H9 (cell line): ENCODE results near the gene PAOX. TPM values are rescaled to one million over a fixed set of nuclear protein-coding genes. Genes with fewer than 3 reads are reported as not detected.

ENCODE experiments used
- DNase-seq: peaks from one replicate; pipeline ENCODE4 v3.0.0-alpha.2; 2017
- H2AFZ ChIP-seq: one replicate; pipeline ENCODE4 v1.6.1; 2013; ENCODE audit warnings: mild to moderate bottlenecking, low read length, control low read depth, moderate library complexity
- H2AK5ac ChIP-seq: 2 replicates; pipeline ENCODE4 v1.6.1; 2013; ENCODE audit warnings: low read length, control low read depth, mixed read lengths; ENCODE audit not compliant: insufficient read length
- H2BK120ac ChIP-seq: one replicate; pipeline ENCODE4 v1.6.1; 2013; ENCODE audit warnings: low read depth, mild to moderate bottlenecking, low read length, control low read depth, inconsistent platforms; ENCODE audit not compliant: poor library complexity, severe bottlenecking
- H2BK12ac ChIP-seq: 2 replicates; pipeline ENCODE4 v1.6.1; 2013; ENCODE audit warnings: low read length, control low read depth, mixed read lengths, low read depth; ENCODE audit not compliant: insufficient read length
- H2BK15ac ChIP-seq: 2 replicates; pipeline ENCODE4 v1.6.1; 2013; ENCODE audit warnings: low read depth, low read length, control low read depth
- H2BK20ac ChIP-seq: one replicate; pipeline ENCODE4 v1.6.1; 2013; ENCODE audit warnings: low read depth, mild to moderate bottlenecking, low read length, control low read depth, inconsistent platforms; ENCODE audit not compliant: poor library complexity, severe bottlenecking
- H2BK5ac ChIP-seq: 2 replicates; pipeline ENCODE4 v1.6.1; 2013; ENCODE audit warnings: low read length, control low read depth, mixed read lengths; ENCODE audit not compliant: insufficient read length
- H3K14ac ChIP-seq: 2 replicates; pipeline ENCODE4 v1.6.1; 2013; ENCODE audit warnings: low read length, control low read depth; ENCODE audit not compliant: insufficient read depth
- H3K18ac ChIP-seq: 2 replicates; pipeline ENCODE4 v1.6.1; 2013; ENCODE audit warnings: low read depth, mild to moderate bottlenecking, mixed read lengths, low read length, control low read depth; ENCODE audit not compliant: insufficient read length
- H3K23ac ChIP-seq: 2 replicates; pipeline ENCODE4 v1.6.1; 2013; ENCODE audit warnings: low read length, control low read depth, mixed read lengths, low read depth; ENCODE audit not compliant: insufficient read length
- H3K23me2 ChIP-seq: 2 replicates; pipeline ENCODE4 v1.6.1; 2013; ENCODE audit warnings: low read depth, mild to moderate bottlenecking, mixed read lengths, low read length, control low read depth; ENCODE audit not compliant: insufficient read length, poor library complexity, severe bottlenecking
- H3K27ac ChIP-seq: 2 replicates; pipeline ENCODE4 v1.5.1; 2013; ENCODE audit warnings: low read length, control low read depth, mixed read lengths, low read depth; ENCODE audit not compliant: insufficient read length
- H3K27me3 ChIP-seq: 2 replicates; pipeline ENCODE4 v1.6.1; 2013; ENCODE audit warnings: low read length, control low read depth, inconsistent platforms; ENCODE audit not compliant: insufficient read depth
- H3K4ac ChIP-seq: 2 replicates; pipeline ENCODE4 v1.6.1; 2013; ENCODE audit warnings: low read depth, mild to moderate bottlenecking, control low read depth, inconsistent platforms, low read length, moderate library complexity
- H3K4me1 ChIP-seq: 2 replicates; pipeline ENCODE4 v1.6.1; 2013; ENCODE audit warnings: low read length, control low read depth, inconsistent platforms; ENCODE audit not compliant: insufficient read depth
- H3K4me2 ChIP-seq: 2 replicates; pipeline ENCODE4 v1.6.1; 2013; ENCODE audit warnings: low read length, control low read depth, mixed read lengths; ENCODE audit not compliant: insufficient read length, insufficient read depth
- H3K56ac ChIP-seq: 2 replicates; pipeline ENCODE4 v1.6.1; 2013; ENCODE audit warnings: low read depth, mild to moderate bottlenecking, mixed read lengths, low read length, control low read depth; ENCODE audit not compliant: insufficient read length
- H3K79me1 ChIP-seq: 2 replicates; pipeline ENCODE4 v1.6.1; 2013; ENCODE audit warnings: low read depth, mild to moderate bottlenecking, moderate library complexity, low read length, control low read depth, inconsistent platforms; ENCODE audit not compliant: insufficient read depth, poor library complexity, severe bottlenecking
- H3K79me2 ChIP-seq: 2 replicates; pipeline ENCODE4 v1.6.1; 2013; ENCODE audit warnings: low read length, control low read depth, inconsistent platforms; ENCODE audit not compliant: insufficient read depth
- H3K9ac ChIP-seq: 2 replicates; pipeline ENCODE4 v1.6.1; 2013; ENCODE audit warnings: low read length, control low read depth, mixed read lengths; ENCODE audit not compliant: insufficient read length; ENCODE audit errors: extremely low read depth
- H3K9me3 ChIP-seq: one replicate; pipeline ENCODE4 v1.6.1; 2013; ENCODE audit warnings: low read depth, low read length, inconsistent platforms; ENCODE audit not compliant: control insufficient read depth
- H3T11ph ChIP-seq: one replicate; pipeline ENCODE4 v1.6.1; 2013; ENCODE audit warnings: mild to moderate bottlenecking, low read length, control low read depth, inconsistent platforms
- H4K20me1 ChIP-seq: one replicate; pipeline ENCODE4 v1.6.1; 2013; ENCODE audit not compliant: control insufficient read depth, insufficient read length, insufficient read depth
- H4K5ac ChIP-seq: 2 replicates; pipeline ENCODE4 v1.6.1; 2013; ENCODE audit warnings: low read depth, mild to moderate bottlenecking, mixed read lengths, low read length, control low read depth; ENCODE audit not compliant: insufficient read length
- H4K8ac ChIP-seq: replicated peaks from 2 replicates; pipeline ENCODE4 v1.6.1; 2013; ENCODE audit warnings: low read length, control low read depth, mixed read lengths, low read depth; ENCODE audit not compliant: insufficient read length
- H4K91ac ChIP-seq: 2 replicates; pipeline ENCODE4 v1.6.1; 2013; ENCODE audit warnings: low read depth, mild to moderate bottlenecking, moderate library complexity, mixed read lengths, low read length, control low read depth; ENCODE audit not compliant: insufficient read length
- H3K27ac Mint-ChIP-seq, 3 experiments: 2 replicates in 2 of 3; 3 replicates in 1 of 3; pipeline ENCODE4 v1.8.0; 2020 to 2021; ENCODE audit warnings: mixed read lengths in 3 of 3, mild to moderate bottlenecking in 1 of 3, moderate library complexity in 1 of 3
- H3K27me3 Mint-ChIP-seq: 2 replicates; pipeline ENCODE4 v1.8.0; 2021; ENCODE audit warnings: low read depth, mild to moderate bottlenecking, moderate library complexity, mixed read lengths
- H3K36me3 Mint-ChIP-seq, 3 experiments: 2 replicates in 2 of 3; 3 replicates in 1 of 3; pipeline ENCODE4 v1.8.0; 2020 to 2021; ENCODE audit warnings: low read depth in 3 of 3, mixed read lengths in 3 of 3; ENCODE audit not compliant: insufficient read depth in 1 of 3
- H3K4me1 Mint-ChIP-seq, 2 experiments: 2 replicates each; pipeline ENCODE4 v1.8.0; 2020; ENCODE audit warnings: mixed read lengths in 2 of 2
- H3K4me3 Mint-ChIP-seq, 2 experiments: 2 replicates in 1 of 2; 3 replicates in 1 of 2; pipeline ENCODE4 v1.8.0; 2020 to 2021; ENCODE audit warnings: mild to moderate bottlenecking in 2 of 2, mixed read lengths in 2 of 2, moderate library complexity in 1 of 2
- H3K9me3 Mint-ChIP-seq, 2 experiments: 2 replicates in 1 of 2; 3 replicates in 1 of 2; pipeline ENCODE4 v1.8.0; 2020; ENCODE audit warnings: mild to moderate bottlenecking in 2 of 2, mixed read lengths in 2 of 2, moderate library complexity in 1 of 2
- WGBS: extraction: QIAGEN DNeasy Blood & Tissue Kit; methylation state at CpG from one replicate; pipeline ENCODE4 v1.1.7; 2013; ENCODE audit warnings: missing lambda C conversion rate, low lambda C conversion rate, mixed read lengths; ENCODE audit not compliant: insufficient read length; ENCODE audit errors: extremely low coverage; 5-methylcytosine and 5-hydroxymethylcytosine counted together
- total RNA-seq: library from RNA; stranded (reverse); gene quantifications from 2 replicates; pipeline ENCODE4 v1.2.1, GENCODE V29; 2021
- TF ChIP-seq, protein P1 (sequence below): fragments of 200-600 bp; sonication (generic); conservative IDR thresholded peaks from 3 replicates; pipeline ENCODE4 v1.8.0; 2021; ENCODE audit warnings: antibody characterized with exemption, mild to moderate bottlenecking

The PAOX gene
- total RNA-seq, 1 experiment from 2014 or later, result 5.6 TPM

DNA sequence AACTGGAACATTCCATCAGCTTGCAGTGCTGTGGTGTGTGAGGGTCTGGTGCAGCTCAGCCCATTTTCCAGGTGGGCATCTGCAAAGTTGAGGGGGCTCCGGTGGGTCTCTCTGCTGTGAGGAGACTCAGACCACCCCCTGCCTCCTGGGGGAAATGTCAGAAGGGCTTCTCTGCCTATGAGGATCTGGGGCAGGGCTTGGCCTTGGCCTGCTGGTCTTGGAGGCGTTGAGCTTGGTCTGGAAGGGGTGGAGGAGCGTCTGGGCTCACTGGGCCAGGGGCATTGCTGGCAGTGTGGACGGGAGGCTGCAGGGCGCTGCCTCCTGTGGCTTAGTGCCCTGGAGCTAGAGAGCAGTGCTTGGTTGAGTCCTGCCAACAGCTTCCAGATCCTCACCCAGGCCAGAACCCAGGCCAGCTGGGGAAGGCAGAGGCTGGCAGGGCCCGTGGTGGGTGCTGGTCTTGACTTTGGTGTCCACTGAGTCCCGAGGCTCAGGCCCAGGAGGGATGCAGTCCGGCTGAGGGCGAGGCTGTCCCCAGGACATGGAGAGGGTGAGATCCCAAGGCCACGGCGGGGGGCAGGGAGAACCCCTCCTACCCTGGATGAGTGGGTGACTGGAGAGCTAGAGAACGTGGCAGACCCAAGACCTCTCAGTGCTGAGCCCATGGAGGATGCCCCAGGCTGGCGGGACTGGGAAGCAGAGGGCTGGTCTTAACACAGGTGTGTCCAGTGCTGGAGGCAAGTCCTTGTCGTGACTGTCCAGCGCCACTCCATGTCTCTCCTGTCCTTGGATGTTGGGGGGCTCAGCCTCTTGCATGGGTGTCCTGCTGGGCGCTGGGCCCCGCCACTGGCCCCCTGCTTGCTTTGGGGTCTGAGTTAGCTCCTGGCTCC lies 42.5 kb downstream of the PAOX start:
- Histone ChIP-seq H2AK5ac (no peak overlapping the region), H2AFZ (no peak overlapping the region), H3K18ac (no peak overlapping the region), H2BK15ac (no peak overlapping the region), H3K4me2 (no peak overlapping the region), H2BK120ac (no peak overlapping the region), H3K9me3 (no peaks in the 10 kb centered on the region), H2BK5ac (no peak overlapping the region), H3K9ac (no peak overlapping the region), H3K4me1 (no peaks in the 10 kb centered on the region), H3K56ac (no peak overlapping the region), H3K4ac (no peak overlapping the region), H2BK20ac (no peak overlapping the region), H3K27ac (no peak overlapping the region), H3K27me3 (no peaks in the 10 kb centered on the region), H4K8ac (no peak overlapping the region), H3K79me1 (no peaks in the 10 kb centered on the region), H3T11ph (no peak overlapping the region), H3K23ac (no peak overlapping the region), H4K20me1 (peaks cover 4% of the 10 kb centered on the region), H3K14ac (no peak overlapping the region; the same call in 1 of the 2 replicates), H4K91ac (no peak overlapping the region), H3K23me2 (peaks cover 3% of the 10 kb centered on the region), H3K79me2 (no peaks in the 10 kb centered on the region), H4K5ac (no peak overlapping the region), H2BK12ac (no peak overlapping the region)
- H3K4me3 Mint-ChIP-seq, result peak overlapping the region in 1 of 2 experiments; percentile 20; a peak in 2 of 5 replicates
- no CpG with 5 or more reads among the region's 17 CpGs for WGBS
- DNase-seq, result peak; percentile 30
- peaks cover 11% of the 10 kb centered on the region for H3K27me3 Mint-ChIP-seq
- no peaks in the 10 kb centered on the region for H3K4me1 Mint-ChIP-seq
- H3K27ac Mint-ChIP-seq, result no peak overlapping the region
- H3K9me3 Mint-ChIP-seq, result no peaks in the 10 kb centered on the region
- TF ChIP-seq, protein P1, sequence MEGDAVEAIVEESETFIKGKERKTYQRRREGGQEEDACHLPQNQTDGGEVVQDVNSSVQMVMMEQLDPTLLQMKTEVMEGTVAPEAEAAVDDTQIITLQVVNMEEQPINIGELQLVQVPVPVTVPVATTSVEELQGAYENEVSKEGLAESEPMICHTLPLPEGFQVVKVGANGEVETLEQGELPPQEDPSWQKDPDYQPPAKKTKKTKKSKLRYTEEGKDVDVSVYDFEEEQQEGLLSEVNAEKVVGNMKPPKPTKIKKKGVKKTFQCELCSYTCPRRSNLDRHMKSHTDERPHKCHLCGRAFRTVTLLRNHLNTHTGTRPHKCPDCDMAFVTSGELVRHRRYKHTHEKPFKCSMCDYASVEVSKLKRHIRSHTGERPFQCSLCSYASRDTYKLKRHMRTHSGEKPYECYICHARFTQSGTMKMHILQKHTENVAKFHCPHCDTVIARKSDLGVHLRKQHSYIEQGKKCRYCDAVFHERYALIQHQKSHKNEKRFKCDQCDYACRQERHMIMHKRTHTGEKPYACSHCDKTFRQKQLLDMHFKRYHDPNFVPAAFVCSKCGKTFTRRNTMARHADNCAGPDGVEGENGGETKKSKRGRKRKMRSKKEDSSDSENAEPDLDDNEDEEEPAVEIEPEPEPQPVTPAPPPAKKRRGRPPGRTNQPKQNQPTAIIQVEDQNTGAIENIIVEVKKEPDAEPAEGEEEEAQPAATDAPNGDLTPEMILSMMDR, result no peak
- H3K36me3 Mint-ChIP-seq, result peaks cover 3 to 17% (median 10%) of the 10 kb centered on the region in 3 experiments; a peak in 5 of 7 replicates
